Sciatic nerve (tissue), 2 donors: ENCODE measurements around the gene DDX11. TPM values are rescaled to one million over a fixed set of nuclear protein-coding genes. Genes with fewer than 3 reads are reported as not detected.
"Not testable (repeated sequence)": the region's sequence is repeated elsewhere in the genome, so short reads cannot be mapped to it uniquely, and the experiment has no call there.

ENCODE experiments used
- ATAC-seq: fragments of 200-7000 bp; cut with Tn5 transposase; one replicate; pipeline ENCODE4 v1.9.1; 2020; ENCODE audit warnings: mild to moderate bottlenecking, moderate library complexity
- DNase-seq: peaks from one replicate; pipeline ENCODE4 v3.0.0-alpha.2; 2020; ENCODE audit warnings: low spot score
- intact Hi-C: fragments of 100-400 bp; cut with DNase I; formaldehyde crosslinking; loops from one replicate; pipeline ENCODE4 v1.14.2; 2022
- total RNA-seq: library from RNA; stranded (reverse); fragmentation: NEBNext Ultra II Directional; extraction: Animal tissue kit (Norgen Biotek cat#: 25700); gene quantifications from one replicate; pipeline ENCODE4 v1.2.1, GENCODE V29; 2021
- donor health status: DM: no; HTN: no; CAD: no.
- donor health status: DM: no; HTN: no; CAD: no.

Gene DDX11
- total RNA-seq, 1 donor from 2014 or later: 15.6 TPM

DNA sequence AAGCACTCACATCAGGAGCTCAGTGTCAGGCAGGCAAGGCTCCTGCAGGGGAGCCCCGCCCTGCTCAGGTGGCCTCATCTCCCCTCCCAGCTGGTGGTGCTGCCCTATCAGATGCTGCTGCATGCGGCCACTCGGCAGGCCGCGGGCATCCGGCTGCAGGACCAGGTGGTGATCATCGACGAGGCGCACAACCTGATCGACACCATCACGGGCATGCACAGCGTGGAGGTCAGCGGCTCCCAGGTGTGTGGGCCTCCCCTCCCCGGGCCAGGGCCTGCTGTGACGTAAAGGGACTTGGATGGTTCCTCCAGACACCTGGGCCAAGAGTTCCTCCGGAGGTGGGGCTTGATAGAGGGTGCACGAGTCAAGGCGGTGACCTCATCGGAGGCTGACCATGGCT is 18.0 kb downstream of the DDX11 start:
- DNase-seq, ATAC-seq, intact Hi-C loops: not testable (repeated sequence)

DNA sequence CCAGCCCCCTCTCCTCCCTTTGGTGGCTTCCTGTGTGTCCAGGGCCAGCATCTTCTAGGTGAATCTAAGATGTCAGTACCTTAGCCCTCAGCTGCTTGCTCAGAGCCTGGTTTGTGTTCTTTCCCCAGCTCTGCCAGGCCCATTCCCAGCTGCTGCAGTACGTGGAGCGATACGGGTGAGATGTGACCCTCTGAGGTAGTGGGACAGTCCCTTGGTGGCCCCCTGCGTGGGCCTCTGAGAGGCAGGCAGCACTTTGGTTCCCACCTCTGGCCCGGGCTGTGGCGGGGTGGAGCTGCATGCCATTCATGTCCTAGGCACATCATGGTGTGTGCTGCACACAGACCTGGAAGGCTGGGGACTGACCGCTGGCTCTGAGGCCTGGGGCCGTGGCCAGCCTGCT is 19.1 kb downstream of the DDX11 start:
- DNase-seq, ATAC-seq, intact Hi-C loops: not testable (repeated sequence)

DNA sequence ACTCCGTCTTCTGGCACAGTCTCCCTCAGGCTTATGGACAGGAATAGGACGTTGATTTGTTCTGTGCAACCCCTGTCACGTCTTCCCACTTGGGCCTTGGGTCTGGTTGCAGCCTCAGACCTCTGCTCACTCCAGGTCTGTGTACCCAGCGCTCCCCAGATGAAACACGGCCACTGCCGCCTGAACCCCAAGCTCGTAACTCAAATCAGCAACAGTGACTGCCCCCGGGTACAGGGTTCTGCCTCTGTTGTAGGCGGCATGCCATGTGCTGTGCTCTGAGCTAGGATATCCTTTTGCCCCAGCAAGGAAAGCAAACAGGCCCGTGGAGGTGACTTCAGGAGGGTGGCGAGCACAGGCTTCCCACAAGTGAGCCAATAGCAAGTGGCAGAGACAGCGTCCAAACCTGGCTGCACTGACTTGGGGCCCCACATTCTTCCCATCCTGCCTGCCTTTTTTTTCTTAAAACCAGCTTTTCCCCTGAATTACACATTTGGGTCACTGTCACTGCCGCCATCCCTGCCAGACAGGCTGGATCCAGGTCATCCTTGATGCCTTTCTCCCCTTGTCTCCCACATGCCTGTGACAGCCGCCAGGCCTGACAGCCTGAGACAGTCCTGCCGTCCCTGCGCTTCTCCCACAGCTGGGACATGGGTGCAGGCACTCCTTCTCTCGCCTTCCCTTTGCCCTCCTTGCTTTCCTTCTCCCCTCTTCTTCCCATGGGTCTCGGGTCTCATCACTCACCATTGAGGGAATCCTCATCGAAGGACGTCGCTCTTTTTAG is 21.6 kb downstream of the DDX11 start:
- DNase-seq, intact Hi-C loops, ATAC-seq: not testable (repeated sequence)

DNA sequence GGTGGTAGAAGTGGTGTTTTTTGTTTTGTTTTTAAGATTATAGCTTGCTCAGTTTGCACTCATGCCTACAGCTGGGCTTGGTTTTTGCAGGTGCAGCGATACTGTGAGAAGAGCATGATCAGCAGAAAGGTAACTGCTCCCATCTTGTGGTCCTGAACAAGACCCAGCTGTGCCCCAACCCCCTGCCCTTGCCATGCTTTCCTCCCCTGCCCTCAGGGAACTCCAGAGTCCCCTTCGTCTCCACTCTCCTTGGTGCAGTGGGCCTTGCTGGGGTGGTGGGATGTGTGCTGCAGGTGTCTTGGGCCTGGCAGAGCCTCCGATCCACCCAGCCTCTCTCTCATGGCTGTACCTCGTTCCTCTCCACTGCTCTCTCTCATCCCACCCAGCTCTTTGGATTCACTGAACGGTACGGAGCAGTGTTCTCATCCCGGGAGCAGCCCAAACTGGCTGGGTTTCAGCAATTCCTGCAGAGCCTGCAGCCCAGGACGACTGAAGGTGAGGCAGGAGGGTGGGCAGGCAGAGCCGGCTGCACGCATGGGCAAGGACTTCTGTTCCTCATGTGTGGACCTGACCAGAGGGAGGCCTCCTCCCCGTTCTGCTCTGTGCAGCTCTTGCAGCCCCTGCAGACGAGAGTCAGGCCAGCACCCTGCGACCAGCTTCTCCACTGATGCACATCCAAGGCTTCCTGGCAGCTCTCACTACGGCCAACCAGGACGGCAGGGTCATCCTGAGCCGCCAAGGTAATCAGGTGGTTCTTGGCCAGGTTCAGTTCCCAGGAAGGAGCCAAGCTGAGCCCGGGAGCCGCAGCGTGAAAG is 22.8 kb downstream of the DDX11 start:
- ATAC-seq, intact Hi-C loops, DNase-seq: not testable (repeated sequence)

- DNase-seq, intact Hi-C loops, ATAC-seq: not testable (repeated sequence)
These were observed 24.2 kb downstream of the DDX11 start for GRCh38 chr12:31097819-31098218.

DNA sequence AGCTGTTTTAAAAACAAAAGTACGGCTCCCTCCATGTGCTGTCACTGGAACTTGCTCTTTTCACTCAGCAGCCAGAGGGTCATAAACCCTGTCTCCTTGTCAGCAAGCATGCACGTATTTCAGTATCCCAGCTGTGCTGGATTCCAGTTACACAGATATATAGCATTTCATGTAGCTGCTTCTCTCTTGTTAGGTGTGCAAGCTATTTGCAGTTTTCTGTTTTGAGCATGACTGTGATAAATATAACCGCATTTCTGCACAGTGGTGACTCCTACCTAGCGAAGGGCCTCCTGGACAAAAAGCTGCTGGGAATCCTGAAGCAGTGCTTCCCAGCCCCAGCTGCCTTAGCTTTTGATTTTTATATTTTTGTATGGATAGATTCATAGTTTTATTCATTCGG is 24.7 kb downstream of the DDX11 start:
- ATAC-seq, intact Hi-C loops, DNase-seq: not testable (repeated sequence)

DNA sequence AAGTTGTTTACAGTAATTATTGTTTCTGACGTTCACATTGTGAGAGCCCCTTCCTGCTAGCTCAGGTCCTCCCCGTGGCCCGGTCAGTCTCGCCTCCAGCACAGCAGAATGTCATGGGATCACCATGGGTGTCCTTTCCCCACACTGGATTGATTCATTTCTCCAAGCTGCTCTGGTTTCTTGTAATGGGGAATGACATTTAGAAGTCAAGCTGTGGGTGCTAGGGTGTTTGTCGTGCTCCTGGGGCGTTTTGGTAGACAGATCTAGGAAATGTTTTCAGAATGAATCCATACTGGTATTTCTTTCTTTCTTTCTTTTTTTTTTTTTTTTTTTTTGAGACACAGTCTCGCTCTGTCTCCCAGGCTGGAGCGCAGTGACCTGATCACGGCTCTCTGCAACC is 25.1 kb downstream of the DDX11 start:
- DNase-seq, ATAC-seq, intact Hi-C loops: not testable (repeated sequence)

DNA sequence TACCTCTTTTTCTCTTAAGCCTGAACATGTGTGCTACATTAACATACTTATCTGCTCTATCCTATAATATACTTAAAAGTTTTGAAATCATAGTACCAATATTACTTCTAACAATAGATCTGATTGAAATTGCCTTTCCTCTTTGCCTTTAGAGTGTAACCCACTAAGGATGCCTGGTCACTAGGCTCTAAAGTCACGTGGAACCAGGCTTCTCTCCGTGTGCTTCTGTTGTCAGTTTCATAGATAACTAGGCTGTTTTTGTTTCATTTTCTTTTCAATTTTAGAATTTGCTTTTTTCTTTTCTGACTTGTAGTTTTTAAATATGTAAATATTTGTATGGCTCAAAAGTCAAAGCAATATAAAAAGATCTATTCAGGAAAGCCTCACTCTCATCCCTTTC is 25.8 kb downstream of the DDX11 start:
- DNase-seq, ATAC-seq, intact Hi-C loops: not testable (repeated sequence)

DNA sequence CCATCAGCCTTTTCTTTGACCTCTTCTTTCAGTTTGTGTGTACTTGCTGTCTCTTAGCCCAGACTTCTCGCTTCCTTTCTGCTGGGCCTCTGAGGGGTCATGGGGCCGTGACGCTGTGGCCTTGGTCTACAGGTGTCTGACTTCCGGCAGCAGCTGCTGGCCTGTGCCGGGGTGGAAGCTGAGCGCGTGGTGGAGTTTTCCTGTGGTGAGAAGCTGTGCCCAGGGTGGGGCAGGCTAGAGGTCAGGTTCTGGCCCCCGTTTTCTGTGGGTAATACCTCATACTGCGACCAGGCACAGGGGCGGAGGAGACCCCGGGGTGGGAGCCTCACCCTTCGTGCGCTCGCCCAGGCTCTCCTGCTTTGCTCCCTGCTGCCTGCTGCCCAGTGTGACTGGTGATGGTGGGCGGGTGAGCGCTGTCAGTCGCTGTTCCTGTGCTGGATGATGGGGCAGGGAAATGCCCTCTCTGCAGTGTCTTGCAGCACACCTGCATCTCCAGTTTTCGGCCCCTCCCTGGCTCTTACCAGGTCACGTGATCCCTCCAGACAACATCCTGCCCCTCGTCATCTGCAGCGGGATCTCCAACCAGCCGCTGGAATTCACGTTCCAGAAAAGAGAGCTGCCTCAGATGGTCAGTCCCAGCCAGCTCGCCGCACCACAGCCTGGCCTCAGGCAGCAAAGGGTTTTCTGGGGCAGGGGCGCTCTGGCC is 27.0 kb downstream of the DDX11 start:
- DNase-seq, ATAC-seq, intact Hi-C loops: not testable (repeated sequence)

DNA sequence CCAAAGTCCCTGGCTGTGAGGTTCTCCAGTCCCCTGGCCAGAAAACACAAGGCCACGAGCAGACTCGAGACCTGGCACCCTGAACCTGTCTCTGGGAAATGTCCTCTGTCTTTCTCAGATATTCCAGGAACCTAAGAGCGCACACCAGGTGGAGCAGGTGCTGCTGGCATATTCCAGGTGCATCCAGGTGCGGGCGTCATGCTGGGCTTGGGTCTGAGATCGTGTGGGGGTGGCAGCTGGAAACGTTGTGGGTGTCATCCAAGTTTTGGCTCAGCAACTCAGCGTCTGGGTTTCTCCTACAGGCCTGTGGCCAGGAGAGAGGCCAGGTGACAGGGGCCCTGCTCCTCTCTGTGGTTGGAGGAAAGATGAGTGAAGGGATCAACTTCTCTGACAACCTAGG is 28.5 kb downstream of the DDX11 start:
- ATAC-seq, intact Hi-C loops, DNase-seq: not testable (repeated sequence)

GRCh38 chr12:31102596-31102995 is 28.9 kb downstream of the DDX11 start:
- ATAC-seq, DNase-seq, intact Hi-C loops: not testable (repeated sequence)

DNA sequence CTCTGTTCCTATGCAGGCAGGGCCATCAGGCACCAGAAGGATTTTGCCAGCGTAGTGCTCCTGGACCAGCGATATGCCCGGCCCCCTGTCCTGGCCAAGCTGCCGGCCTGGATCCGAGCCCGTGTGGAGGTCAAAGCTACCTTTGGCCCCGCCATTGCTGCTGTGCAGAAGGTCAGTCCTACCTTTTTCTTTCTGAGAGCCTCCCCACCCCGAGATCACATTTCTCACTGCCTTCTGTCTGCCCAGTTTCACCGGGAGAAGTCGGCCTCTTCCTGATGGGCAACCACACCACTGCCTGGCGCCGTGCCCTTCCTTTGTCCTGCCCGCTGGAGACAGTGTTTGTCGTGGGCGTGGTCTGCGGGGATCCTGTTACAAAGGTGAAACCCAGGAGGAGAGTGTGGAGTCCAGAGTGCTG is 29.9 kb downstream of the DDX11 start:
- DNase-seq, ATAC-seq, intact Hi-C loops: not testable (repeated sequence)

DNA sequence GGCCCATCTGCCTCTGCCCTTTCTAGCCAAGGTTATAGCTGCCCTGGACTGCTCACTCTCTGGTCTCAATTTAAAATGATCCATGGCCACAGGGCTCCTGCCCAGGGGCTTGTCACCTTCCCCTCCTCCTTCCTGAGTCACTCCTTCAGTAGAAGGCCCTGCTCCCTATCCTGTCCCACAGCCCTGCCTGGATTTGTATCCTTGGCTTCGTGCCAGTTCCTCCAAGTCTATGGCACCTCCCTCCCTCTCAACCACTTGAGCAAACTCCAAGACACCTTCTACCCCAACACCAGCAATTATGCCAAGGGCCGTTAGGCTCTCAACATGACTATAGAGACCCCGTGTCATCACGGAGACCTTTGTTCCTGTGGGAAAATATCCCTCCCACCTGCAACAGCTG is 30.6 kb downstream of the DDX11 start:
- ATAC-seq, DNase-seq, intact Hi-C loops: not testable (repeated sequence)

DNA sequence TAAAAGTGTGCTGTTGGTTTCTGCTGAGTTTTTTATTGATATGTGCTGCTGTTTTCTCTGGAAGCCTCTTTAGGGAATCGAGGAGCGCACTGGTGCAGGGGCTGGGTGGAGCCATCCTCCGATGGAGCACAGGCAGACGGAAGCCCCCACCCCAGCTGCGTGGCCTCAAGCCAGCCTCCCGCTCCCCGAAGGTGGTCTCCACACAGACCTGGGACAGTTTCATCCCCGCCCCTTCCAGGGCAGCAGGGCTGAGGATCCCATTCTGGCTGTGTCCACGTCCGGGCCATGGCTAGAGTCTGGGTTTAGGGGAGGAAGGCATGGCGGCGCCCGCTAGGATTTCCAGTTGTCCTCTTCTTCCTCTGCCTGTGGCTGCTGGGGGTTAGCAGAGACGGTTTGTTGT is 31.1 kb downstream of the DDX11 start:
- intact Hi-C loops, DNase-seq, ATAC-seq: not testable (repeated sequence)

DNA sequence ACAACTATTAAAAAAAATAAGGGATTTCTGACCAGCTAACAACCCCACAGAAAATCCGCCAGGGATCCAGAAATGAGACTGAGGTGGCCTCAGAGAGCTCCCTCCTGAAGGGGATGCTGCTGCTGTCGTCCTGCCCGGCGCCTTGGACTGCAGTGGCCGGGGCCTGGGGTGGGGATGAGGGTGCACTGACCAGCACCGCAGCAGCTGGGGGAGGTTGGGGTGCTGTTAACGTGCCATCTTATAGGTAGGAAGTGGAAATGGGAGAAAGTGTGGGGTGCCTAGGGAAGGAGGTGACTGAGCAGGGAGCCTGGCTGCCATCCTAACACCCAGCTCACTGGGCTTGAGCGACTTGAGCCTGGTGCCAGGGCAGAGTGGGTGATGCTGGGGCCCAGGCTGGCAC is 32.0 kb downstream of the DDX11 start:
- intact Hi-C loops: no loop called here
- ATAC-seq: no peak
- DNase-seq: no peak

- ATAC-seq (no peak), DNase-seq (no peak)
- intact Hi-C loops: no loop called here
These were observed 32.6 kb downstream of the DDX11 start for GRCh38 chr12:31106101-31106803.

- DNase-seq, ATAC-seq, intact Hi-C loops: not testable (repeated sequence)
These were observed 36.1 kb downstream of the DDX11 start for GRCh38 chr12:31109773-31110172.

- ATAC-seq, DNase-seq, intact Hi-C loops: not testable (repeated sequence)
These were observed 36.6 kb downstream of the DDX11 start for GRCh38 chr12:31110263-31110662.
